Activated CD8-positive, alpha-beta memory T cell treated with anti-CD3 and anti-CD28 coated beads for 1 hour (primary cell): ENCODE data around the gene SEC61G.

Source experiments
- DNase-seq, 2 donors: peaks; one replicate each; pipeline ENCODE4 v3.0.0-alpha.2; 2020; ENCODE audit warnings: low read depth in 1 of 2; ENCODE audit errors: extremely low read depth in 1 of 2

Gene SEC61G

DNA sequence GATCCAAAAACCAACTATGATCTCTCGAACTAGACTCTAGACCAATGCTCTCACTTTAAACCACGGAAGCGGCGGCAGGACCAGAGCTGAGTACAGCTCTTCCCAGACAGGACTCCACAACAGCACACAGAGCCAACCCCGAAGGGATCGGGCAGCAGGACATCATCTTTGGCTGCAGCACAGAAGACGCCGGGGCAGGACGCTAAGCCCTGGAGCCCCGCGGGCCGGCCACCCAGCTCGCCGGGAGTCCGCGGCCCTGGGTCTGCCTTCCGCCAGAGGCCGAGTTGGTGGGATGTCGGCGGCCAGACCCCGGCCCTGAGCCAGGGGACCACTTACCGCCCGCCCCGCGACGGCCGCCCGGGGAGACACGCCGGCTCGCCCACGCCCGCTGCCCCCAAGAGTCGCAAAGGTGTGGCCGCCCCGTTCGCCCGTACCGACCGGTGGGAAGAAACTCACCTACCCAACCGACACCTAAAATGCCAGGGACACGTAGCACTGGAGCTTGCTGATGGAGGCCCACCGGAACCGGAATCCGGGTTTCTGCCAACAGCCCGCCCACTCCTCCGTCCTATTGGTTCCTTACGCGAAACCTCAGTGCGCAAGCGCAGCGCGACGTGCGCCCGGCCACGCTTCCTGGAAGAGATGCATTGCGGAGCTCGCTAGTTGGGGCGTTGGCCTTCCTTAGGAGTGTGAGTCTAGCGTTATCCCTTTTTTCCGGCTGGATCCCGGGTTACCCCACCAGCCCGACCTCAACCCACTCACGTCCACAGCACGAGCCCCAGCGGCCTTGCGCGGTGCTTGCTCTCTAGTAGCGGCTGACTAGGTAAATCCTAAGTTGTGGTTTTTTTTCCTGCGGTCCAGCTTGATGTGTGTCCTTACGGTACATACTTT is at the start of gene SEC61G:
Gene SEC61G, minus strand, starts transcription at position 510 of the 891 bp plus-strand sequence. CDS start 1,623 bp downstream, outside the sequence.
- DNase-seq = peak; percentile 86 to 87

DNA sequence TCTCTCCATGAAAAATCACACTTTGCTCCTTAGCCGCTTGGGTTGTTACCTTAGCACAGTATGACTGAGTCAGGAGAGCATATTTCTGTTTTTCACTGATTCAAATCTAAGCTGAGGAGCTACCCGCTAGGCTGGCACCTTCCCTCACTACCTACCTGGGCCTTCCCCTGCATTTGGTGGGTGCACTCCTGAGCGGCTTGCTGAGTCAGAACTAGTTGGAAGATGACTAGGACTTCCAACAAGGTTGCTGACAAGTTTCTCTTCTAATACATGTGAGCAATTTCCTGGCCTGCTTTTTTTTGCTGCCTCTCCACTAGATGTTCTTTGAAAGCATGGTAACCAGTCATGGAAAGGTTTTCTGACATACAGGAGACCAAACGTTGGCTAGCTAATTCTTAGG is 43.8 kb upstream of the SEC61G start:
- no peak for DNase-seq

GRCh38 chr7:54802114-54802513 is 43.1 kb upstream of the SEC61G start:
- DNase-seq = no peak

DNA sequence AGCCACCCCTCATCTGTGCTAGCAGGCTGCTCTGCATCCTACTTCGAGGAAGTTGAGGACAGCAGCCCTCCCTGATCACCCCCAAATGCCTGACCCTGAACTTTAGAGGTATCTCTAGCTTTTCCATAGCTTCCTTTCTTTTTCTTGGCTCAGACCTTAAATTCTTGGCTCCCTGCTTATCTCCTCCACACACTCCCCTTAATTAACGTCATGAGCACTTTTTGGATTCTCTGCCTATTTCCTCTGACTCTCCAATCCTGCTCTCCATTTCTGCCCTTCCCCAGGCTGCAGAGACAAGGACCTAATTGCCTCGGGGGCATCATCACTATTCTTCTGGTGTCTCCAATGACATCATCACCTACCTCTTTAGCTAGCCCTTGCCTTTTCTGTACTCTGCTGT is 40.8 kb upstream of the SEC61G start:
- DNase-seq = no peak

DNA sequence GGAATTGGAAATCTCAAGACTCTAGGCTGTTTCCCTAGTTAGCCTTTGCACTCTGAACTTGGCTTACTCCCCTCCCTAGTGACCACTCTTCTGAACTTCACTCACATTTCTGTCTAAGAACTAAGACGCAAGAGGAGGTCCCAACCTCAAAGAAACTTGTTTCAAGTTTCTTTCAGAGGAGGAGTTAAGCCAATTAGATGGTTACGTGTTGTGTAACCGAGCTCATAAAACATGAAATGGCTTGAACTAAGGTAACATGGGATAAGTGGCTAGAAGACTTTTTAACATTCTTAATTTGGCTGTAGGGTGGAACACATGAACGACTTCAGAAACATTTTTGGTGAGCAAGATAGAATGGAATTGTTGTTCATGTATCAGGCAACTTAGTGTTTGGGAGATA is 39.5 kb upstream of the SEC61G start:
- DNase-seq = no peak

- DNase-seq = no peak
Observed at GRCh38 chr7:54796853-54797252, 37.8 kb upstream of the SEC61G start.

GRCh38 chr7:54796150-54796549 is 37.1 kb upstream of the SEC61G start:
- no peak for DNase-seq

DNA sequence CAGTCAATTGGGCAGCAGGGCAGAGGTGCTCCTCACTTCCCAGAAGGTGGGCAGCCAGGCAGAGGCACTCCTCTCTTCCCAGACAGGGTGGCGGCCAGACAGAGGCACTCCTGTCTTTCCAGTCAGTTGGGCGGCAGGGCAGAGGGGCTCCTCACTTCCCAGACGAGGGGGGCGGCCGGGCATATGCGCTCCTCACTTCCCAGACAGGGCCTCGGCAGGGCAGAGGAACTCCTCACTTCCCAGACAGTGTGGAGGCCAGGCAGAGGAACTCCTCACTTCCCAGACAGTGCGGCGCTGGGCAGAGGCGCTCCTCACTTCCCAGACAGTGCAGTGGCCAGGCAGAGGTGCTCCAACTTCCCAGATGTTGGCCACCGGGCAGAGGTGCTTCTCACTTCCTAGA is 33.4 kb upstream of the SEC61G start:
- no peak for DNase-seq

- DNase-seq = no peak
Observed at GRCh38 chr7:54788664-54789063, 29.7 kb upstream of the SEC61G start.

GRCh38 chr7:54785261-54785660 is 26.2 kb upstream of the SEC61G start:
- DNase-seq = no peak

- DNase-seq = no peak
Observed at GRCh38 chr7:54783952-54784351, 24.9 kb upstream of the SEC61G start.

- DNase-seq = no peak
Observed at GRCh38 chr7:54782829-54783228, 23.8 kb upstream of the SEC61G start.

GRCh38 chr7:54782314-54782713 is 23.3 kb upstream of the SEC61G start:
- no peak for DNase-seq

DNA sequence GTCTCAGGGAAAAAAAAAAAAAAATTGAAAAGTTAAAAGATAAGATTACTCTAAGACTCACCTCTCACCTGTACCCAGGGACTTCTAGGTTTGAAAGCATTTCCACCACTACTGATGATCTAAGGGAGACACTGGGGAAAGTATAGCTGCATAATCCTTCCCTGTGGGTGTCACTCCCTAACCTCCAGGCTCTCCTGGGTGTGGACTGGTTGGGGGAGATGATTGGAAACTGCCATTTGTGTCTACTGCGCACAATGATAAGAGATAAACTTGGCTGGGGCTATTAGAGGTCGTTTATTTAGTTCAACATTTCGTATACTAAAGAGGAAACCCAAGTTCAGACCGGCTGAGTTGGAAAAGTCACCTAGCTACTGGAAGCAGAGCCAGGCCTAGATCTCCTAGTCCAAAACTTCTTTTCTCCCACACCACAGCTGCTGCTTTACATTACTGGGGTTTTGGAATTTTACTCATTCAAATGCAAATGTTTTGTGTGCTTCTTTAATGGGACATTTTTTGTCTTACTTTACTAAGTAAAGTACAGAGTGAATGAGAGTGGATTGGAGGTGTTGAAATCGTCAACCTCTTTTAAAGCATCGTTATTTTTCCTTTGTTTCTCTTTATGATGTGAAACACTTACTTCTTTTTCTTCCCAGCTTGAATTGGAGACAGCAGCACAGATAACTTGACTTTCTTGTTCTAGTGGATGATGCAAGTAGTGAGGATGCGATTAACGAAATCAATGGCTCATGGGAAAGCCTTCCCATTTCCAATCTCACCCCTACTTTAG is 22.3 kb upstream of the SEC61G start:
- DNase-seq = no peak

GRCh38 chr7:54780490-54780889 is 21.5 kb upstream of the SEC61G start:
- DNase-seq = no peak

- no peak for DNase-seq
Observed at GRCh38 chr7:54778696-54779540, 19.9 kb upstream of the SEC61G start.

- DNase-seq = no peak
Observed at GRCh38 chr7:54778166-54778565, 19.2 kb upstream of the SEC61G start.

DNA sequence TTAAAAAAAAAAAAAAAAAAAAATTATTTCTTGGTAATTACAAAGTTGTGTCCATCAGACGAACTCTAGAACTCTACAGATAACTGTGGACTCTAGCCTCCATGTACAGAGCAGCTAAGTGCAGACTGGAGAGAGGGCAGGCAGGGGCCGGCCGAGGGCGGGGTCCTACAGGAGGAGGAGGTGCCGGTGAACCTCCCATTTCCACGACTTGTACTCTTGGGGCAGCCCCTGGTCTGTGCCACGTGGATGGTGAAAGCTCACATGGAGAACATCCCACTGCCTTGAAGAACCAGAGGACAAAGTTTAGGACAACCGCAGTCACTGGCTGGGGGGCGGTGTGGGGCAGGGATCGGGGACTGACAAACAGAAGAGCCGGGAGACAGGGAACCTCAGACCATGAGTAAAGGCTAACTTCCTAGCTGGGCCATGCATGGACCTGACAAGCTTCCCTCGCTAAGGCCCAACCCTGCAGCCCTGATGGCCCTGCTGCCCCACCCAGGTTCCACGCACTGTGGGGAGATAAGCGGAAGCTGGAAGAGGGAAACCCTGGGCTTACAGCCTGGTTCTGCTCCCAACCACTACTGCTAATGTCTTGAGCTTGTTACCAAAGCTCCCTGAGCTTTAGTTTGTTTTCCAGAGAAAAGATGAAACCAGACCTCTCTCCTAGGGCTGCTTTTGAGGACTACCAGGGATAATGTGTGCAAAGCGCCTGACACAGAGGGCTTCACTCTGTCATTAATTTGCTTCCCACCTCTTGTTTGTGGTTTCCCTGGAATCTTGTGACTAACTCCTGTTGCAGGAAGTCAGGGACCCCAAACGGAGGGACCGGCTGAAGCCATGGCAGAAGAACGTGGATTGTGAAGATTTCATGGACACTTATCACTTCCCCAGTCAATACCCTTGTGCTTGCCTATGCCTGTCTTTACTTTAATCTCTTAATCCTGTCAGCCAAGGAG is 16.1 kb upstream of the SEC61G start:
- DNase-seq = no peak

GRCh38 chr7:54773472-54774399 is 14.7 kb upstream of the SEC61G start:
- peak in 1 of 2 donors; percentile 43 for DNase-seq
